Measurements from ENCODE around the gene STIM1.

- TF ChIP-seq POLR2AphosphoS5 (IDR thresholded peaks at IDR 0.05; ENCODE audit: borderline replicate concordance, low read depth, low read length) (no peak), FOXP2 (optimal IDR thresholded peaks at IDR 0.05; ENCODE audit: control extremely low read depth, extremely low read length, insufficient read depth) (no peak)
Measured at GRCh38 chr11:4048340-4048739, 192.9 kb downstream of the STIM1 start.
